Stimulated activated CD4-positive, alpha-beta T cell treated with anti-CD3 and anti-CD28 coated beads, Interleukin-1b, Interleukin-23, amount 100 ng/mL, for 4 hours (primary cell): ENCODE results near the gene EMP2.
A peak's percentile ranks its signal among the peaks of the same experiment; 100 is the strongest.
"Not testable (repeated sequence)": the region's sequence is repeated elsewhere in the genome, so short reads cannot be mapped to it uniquely, and the experiment has no call there.

Source experiments
- DNase-seq, 2 donors: peaks; one replicate each; pipeline ENCODE4 v3.0.0-alpha.2; 2020; ENCODE audit warnings: low read depth in 2 of 2

Gene EMP2

GRCh38 chr16:10579965-10580882 lies at the start of gene EMP2:
EMP2 (minus strand) TSS chr16:10580598; CDS start chr16:10547617, 32,981 bp downstream.
- no peak for DNase-seq

- no peak for DNase-seq
These were observed 49.2 kb upstream of the EMP2 start for GRCh38 chr16:10629592-10629963.

GRCh38 chr16:10625595-10626357 lies 45.4 kb upstream of the EMP2 start:
- no peak for DNase-seq

- DNase-seq, result no peak
These were observed 44.1 kb upstream of the EMP2 start for GRCh38 chr16:10624527-10624926.

GRCh38 chr16:10623059-10623458 lies 42.7 kb upstream of the EMP2 start:
- DNase-seq, result no peak

GRCh38 chr16:10622036-10622921 lies 41.9 kb upstream of the EMP2 start:
- no peak for DNase-seq

GRCh38 chr16:10621216-10621949 lies 41.0 kb upstream of the EMP2 start:
- DNase-seq, result not testable (repeated sequence)

- DNase-seq, result no peak
These were observed 39.7 kb upstream of the EMP2 start for GRCh38 chr16:10620120-10620519.

GRCh38 chr16:10619271-10619849 lies 39.0 kb upstream of the EMP2 start:
- DNase-seq, result peak in 1 of 2 donors; percentile 2

- DNase-seq, result no peak
These were observed 38.4 kb upstream of the EMP2 start for GRCh38 chr16:10618710-10619209.

- DNase-seq, result no peak
These were observed 37.4 kb upstream of the EMP2 start for GRCh38 chr16:10617662-10618420.

GRCh38 chr16:10616756-10617640 lies 36.6 kb upstream of the EMP2 start:
- no peak for DNase-seq

GRCh38 chr16:10616419-10616755 lies 36.0 kb upstream of the EMP2 start:
- no peak for DNase-seq

GRCh38 chr16:10614685-10615084 lies 34.3 kb upstream of the EMP2 start:
- DNase-seq, result no peak

- no peak for DNase-seq
These were observed 33.5 kb upstream of the EMP2 start for GRCh38 chr16:10613785-10614485.

- DNase-seq, result no peak
These were observed 32.3 kb upstream of the EMP2 start for GRCh38 chr16:10612649-10613179.

GRCh38 chr16:10611825-10612342 lies 31.5 kb upstream of the EMP2 start:
- DNase-seq, result no peak
